Activated naive CD8-positive, alpha-beta T cell (primary cell): ENCODE results near the gene ENDOD1.

Experiments used
- H3K27ac Mint-ChIP-seq: one replicate; pipeline ENCODE4 v1.8.0; 2021; ENCODE audit warnings: mixed read lengths
- H3K27me3 Mint-ChIP-seq: one replicate; pipeline ENCODE4 v1.8.0; 2021; ENCODE audit warnings: mixed read lengths
- H3K36me3 Mint-ChIP-seq: one replicate; pipeline ENCODE4 v1.8.0; 2021; ENCODE audit warnings: mixed read lengths
- H3K4me1 Mint-ChIP-seq: one replicate; pipeline ENCODE4 v1.8.0; 2021; ENCODE audit warnings: low read depth, mixed read lengths
- H3K4me3 Mint-ChIP-seq: one replicate; pipeline ENCODE4 v1.8.0; 2021; ENCODE audit warnings: mild to moderate bottlenecking, mixed read lengths
- H3K9me3 Mint-ChIP-seq: one replicate; pipeline ENCODE4 v1.8.0; 2021; ENCODE audit warnings: low read depth, mixed read lengths

Gene ENDOD1

DNA sequence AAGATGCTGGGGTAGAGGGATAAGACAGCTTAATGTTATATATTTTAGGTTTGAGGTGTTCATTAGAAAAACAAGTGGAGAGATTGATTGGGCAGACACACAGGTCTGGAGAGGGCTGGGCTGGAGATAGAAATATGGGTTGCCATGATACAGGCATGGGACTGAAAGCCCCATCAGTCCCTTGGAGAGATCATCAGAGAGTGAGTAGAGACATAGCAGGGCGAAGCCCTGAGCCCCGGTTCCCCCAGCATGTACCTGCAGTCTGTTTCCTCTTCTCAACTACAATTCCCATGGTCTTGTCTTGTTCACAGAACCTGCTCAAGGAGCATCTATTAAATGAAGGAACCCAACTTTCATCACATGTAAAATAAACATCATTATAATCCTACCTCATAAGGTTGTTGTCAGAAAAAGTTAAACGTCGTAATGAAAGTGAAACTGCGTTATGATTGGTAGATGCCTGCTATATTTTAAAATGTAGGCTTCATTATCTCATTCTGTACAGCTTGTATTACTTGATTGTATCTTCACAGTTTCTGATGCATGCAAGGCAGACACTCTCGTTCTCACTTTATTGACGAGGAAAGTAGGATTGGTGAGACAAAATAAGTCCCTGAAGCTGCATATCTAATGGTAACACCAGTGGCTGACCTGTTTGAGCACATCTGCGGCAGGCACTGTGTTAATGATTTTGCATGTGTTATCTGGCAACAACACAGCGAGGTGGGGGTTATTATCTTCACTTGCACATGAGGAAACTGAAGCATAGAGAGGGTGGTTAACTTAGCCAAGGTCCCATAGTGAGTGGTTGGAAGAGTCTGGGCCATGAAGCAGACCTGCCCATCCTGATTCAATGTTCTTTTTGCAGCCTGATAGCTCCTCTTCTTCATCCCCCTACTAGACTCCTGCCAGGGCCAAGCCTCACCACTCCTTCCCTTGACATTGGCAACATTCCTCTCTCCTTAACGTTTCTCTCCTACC, 63.5 kb downstream of the ENDOD1 start:
- Mint-ChIP-seq H3K4me1 (peaks cover 58% of the 10 kb centered on the region), H3K36me3 (peaks cover 1% of the 10 kb centered on the region), H3K4me3 (peak overlapping the region; percentile 89), H3K27ac (peak overlapping the region; percentile 97), H3K9me3 (no peaks in the 10 kb centered on the region), H3K27me3 (no peaks in the 10 kb centered on the region)

DNA sequence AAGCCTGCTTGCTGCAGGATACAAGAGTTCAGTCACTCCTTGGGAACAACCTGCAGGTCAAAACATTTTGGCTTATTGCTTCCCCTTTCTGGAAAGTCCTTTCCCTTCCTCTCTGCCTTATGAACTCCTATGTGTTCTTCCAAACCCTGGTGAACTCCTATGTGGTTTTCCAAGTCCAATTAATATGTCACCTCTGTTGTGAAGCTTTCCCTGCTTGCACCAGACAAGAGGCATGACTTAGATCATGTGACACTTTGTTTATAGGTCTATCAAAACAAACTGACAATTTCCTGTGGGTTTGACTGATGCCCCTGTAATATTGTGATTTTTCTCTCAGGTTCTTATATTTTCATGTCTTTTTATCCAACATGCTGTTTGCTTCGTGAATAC, 64.2 kb downstream of the ENDOD1 start:
- Mint-ChIP-seq H3K36me3 (peaks cover 4% of the 10 kb centered on the region), H3K9me3 (no peaks in the 10 kb centered on the region), H3K4me3 (peak overlapping the region; percentile 89), H3K4me1 (peaks cover 65% of the 10 kb centered on the region), H3K27me3 (no peaks in the 10 kb centered on the region), H3K27ac (peak overlapping the region; percentile 97)

DNA sequence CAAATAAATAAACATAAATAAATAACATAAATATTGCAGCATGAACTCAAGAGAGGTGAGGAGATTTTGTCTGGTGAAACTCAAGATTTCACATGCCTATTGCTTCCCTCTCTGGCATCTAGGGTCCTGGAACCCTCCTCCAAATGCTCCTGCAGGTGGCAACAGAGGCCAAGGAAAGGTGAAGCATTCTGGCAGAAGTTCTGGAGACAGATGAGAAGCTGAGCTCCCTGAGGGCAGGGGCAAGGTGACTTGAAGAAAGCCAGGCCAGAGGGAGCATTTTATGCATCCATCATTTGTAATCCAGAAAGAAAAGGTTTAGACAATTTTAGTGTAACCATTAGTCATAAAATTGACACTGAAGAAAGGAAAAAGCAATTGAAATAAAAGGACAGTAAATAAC, 64.9 kb downstream of the ENDOD1 start:
- Mint-ChIP-seq H3K27ac (peak overlapping the region; percentile 68), H3K4me1 (peaks cover 64% of the 10 kb centered on the region), H3K4me3 (no peak overlapping the region), H3K36me3 (peaks cover 4% of the 10 kb centered on the region), H3K27me3 (no peaks in the 10 kb centered on the region), H3K9me3 (no peaks in the 10 kb centered on the region)

DNA sequence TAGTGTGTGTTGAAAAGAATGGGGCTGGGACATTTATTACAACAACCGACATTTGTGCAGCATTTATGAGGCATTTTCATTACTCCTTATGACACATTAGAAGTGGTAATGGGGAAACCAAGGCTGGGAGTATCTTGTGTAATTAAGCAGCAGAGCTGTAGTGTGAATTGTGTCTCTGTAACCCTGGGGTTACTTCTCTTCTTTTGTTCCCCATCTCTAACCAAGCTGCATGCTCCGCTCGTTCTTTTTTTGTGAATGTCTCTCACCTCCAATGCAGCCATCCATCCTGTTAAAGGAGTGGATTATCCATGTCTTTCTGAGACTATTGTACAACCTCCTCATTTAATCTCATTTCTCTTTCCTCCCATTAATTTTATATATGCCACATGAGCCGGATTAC, 65.7 kb downstream of the ENDOD1 start:
- Mint-ChIP-seq H3K4me3 (no peak overlapping the region), H3K9me3 (no peaks in the 10 kb centered on the region), H3K27ac (peak overlapping the region; percentile 8), H3K36me3 (peaks cover 8% of the 10 kb centered on the region), H3K27me3 (no peaks in the 10 kb centered on the region), H3K4me1 (peaks cover 60% of the 10 kb centered on the region)

DNA sequence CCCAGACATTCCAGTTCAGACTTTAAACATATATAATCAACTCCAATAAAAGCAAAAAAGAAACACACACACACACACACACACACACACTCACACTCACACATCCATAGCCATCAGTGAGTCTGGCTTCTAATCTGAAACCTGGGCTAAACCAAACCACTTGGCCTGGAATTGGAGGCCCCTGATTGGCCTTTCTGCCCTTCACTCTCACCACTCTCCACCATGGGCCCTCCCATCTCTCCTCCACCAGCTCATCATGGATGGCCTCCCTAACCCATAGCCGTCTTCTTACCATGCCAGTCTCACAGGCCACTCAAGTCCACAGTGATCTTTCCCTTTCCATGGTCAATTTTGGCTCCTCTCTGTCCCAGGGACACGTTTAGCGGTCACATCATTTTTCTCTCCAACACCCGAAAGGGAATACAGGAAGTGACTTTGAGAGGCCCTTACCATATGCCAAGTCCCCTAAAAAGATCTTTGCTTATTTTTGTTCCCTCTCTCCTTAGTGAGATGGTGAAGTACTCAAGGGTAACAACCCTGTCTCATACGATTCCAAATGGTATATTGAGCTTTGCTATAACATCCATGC, 66.6 kb downstream of the ENDOD1 start:
- no peaks in the 10 kb centered on the region for H3K9me3 Mint-ChIP-seq
- peaks cover 8% of the 10 kb centered on the region for H3K36me3 Mint-ChIP-seq
- no peaks in the 10 kb centered on the region for H3K27me3 Mint-ChIP-seq
- H3K27ac Mint-ChIP-seq = peak overlapping the region; percentile 72
- no peak overlapping the region for H3K4me3 Mint-ChIP-seq
- peaks cover 59% of the 10 kb centered on the region for H3K4me1 Mint-ChIP-seq

DNA sequence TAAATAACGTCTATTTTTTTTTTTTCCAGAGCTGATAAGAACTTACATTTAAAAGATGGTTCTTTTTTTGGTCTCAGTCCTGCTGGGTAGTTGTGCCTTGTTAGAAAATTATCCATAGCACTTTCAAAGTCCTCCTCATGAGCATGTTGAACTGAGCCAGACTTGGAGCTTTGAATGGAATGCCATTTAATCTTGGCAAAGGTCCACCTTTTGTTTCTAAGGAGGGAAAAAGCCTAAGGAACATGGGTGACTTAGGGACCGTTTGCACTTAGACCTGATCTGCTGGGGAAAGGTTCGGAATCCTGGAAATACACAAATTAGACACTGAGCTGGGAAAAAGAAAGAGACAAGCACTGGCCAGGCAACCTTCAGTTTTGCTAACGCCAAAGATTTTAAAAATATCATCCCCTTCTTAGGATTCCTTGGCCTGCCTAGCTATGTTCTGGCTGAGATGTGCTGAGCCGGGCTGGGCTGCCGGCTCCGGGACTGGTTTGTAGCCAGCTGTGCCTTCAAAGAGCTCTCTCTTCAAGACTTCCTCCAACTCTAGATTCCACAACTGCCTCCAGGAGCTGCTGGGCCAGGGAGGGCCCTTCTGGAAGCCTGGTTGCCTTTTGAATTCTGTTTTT, 67.4 kb downstream of the ENDOD1 start:
- H3K4me1 Mint-ChIP-seq = peaks cover 53% of the 10 kb centered on the region
- peak overlapping the region; percentile 5 for H3K27ac Mint-ChIP-seq
- H3K9me3 Mint-ChIP-seq = no peaks in the 10 kb centered on the region
- H3K36me3 Mint-ChIP-seq = peaks cover 8% of the 10 kb centered on the region
- H3K4me3 Mint-ChIP-seq = no peak overlapping the region
- H3K27me3 Mint-ChIP-seq = no peaks in the 10 kb centered on the region

DNA sequence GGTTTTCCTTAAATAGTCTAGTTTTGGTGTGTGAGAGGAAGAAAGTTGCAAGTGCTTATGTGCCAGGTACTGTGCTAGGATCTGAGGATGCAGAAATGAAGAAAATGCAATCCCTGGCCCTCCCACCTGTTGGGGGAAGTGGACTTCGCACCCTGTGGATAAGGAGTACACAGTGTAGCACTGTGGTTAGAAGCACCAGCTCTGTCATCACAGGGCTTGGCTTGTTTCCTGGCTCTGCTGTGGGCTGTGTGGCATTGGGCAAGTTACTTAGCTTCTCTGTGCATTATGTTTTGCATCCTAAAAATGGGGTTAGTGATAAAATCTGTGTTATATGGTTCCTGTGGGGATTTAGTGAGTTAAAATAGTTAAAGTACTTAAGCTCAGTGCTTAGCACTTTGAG, 68.2 kb downstream of the ENDOD1 start:
- Mint-ChIP-seq H3K4me1 (peaks cover 49% of the 10 kb centered on the region), H3K27me3 (no peaks in the 10 kb centered on the region), H3K9me3 (no peaks in the 10 kb centered on the region), H3K36me3 (peaks cover 8% of the 10 kb centered on the region), H3K4me3 (no peak overlapping the region), H3K27ac (peak overlapping the region; percentile 17)

DNA sequence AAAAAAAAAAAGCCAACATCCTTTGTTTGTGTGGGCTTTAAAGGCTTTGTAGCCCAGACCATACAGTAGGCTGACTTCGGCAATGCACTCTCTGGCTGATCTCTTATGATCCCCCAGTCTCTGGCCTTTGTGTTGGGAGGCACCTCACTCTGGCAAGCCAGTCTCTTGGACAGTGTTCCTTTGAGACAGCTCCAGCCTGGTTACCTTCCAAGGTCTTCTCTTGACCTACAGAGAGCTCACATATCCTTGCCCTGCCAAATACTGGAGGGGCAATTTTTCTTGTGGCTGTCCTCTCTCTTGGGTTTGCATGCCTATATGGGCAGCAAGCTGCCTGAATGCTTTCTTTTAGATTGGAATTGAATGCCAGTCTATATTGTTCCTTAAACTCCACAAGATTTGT, 71.6 kb downstream of the ENDOD1 start:
- peaks cover 16% of the 10 kb centered on the region for H3K36me3 Mint-ChIP-seq
- H3K4me3 Mint-ChIP-seq = no peak overlapping the region
- H3K27me3 Mint-ChIP-seq = no peaks in the 10 kb centered on the region
- no peaks in the 10 kb centered on the region for H3K9me3 Mint-ChIP-seq
- no peak overlapping the region for H3K27ac Mint-ChIP-seq
- peaks cover 43% of the 10 kb centered on the region for H3K4me1 Mint-ChIP-seq

DNA sequence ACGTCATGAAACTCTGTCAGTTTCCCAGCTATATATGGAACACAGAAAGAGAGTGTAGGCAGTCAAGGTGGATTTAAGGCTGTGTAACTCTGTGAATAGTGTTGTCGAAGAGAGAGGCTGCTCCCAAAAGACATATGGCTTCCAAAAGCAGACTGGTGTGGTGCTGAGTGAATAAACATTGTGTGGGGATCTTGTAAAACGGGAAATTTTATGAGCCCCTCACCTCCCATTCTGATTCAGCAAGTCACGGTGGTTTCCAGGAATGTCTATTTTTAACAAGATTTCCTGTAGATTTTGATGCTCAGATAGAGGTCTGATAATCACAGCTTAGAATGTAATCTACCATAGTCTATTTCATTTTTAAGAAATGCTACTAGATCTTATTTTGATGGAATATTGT, 73.5 kb downstream of the ENDOD1 start:
- Mint-ChIP-seq H3K4me3 (no peak overlapping the region), H3K27me3 (no peaks in the 10 kb centered on the region), H3K4me1 (peaks cover 30% of the 10 kb centered on the region), H3K27ac (peak overlapping the region; percentile 66), H3K36me3 (peaks cover 15% of the 10 kb centered on the region), H3K9me3 (no peaks in the 10 kb centered on the region)

DNA sequence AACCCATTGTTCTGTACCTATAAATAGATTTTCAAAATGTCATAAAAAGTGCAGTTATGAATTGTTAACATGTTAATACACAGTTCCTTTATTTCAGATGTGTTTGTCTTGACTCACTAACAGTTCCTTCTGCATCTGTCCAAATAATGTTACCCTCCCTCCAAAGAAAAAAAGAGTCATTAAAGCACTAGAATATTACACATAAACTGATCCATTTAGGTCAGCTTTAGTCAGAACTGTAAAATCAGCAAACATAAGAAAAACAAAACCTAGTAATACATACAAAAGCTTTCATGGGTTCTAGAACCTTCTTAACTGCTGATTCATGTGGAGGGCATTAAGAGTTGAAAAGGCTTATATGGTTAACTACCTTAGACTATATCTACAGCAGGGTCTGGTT, 76.0 kb downstream of the ENDOD1 start:
- Mint-ChIP-seq H3K36me3 (peaks cover 8% of the 10 kb centered on the region), H3K27ac (no peak overlapping the region), H3K4me1 (peaks cover 22% of the 10 kb centered on the region), H3K4me3 (no peak overlapping the region), H3K27me3 (no peaks in the 10 kb centered on the region), H3K9me3 (no peaks in the 10 kb centered on the region)

DNA sequence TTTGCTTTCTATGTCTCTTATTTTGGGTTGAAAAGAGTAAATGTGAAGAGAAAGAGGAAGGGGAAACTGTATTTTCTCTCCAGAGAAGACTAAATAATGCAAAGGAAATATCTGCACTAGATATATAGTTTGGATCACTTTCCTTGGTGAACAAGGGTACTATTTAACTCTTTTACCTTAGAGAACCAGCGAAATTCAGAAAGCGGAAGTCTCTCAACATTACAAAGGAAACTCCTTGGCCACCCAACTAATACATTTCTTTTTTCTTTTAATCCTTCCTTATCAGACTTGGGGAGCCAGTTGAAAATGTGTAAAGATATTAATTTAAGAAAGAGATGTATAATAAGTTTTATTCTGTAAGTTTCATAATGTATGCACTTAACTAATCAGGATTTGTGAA, 77.1 kb downstream of the ENDOD1 start:
- Mint-ChIP-seq H3K9me3 (no peaks in the 10 kb centered on the region), H3K27me3 (no peaks in the 10 kb centered on the region), H3K27ac (peak overlapping the region; percentile 23), H3K36me3 (peaks cover 8% of the 10 kb centered on the region), H3K4me3 (no peak overlapping the region), H3K4me1 (peaks cover 22% of the 10 kb centered on the region)

DNA sequence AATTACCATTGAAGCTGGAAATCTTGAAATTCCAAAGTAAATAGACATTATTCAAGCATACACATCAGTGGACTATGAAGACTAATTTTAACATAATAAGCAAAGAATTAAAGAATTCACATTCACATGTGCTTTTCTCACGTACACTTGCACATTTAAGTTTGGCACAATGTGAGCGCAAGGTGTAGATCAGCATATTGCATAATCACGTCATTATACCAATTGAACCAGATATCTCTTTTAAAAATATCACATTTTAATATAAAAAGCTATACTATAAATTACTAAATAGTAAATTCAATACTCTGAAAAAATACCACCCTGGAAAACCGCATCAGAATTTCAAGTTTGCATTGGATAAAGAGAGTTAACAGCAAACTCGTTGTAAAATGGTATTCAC, 80.6 kb downstream of the ENDOD1 start:
- Mint-ChIP-seq H3K27ac (no peak overlapping the region), H3K27me3 (no peaks in the 10 kb centered on the region), H3K4me3 (no peak overlapping the region), H3K4me1 (peaks cover 3% of the 10 kb centered on the region), H3K9me3 (no peaks in the 10 kb centered on the region), H3K36me3 (no peaks in the 10 kb centered on the region)

DNA sequence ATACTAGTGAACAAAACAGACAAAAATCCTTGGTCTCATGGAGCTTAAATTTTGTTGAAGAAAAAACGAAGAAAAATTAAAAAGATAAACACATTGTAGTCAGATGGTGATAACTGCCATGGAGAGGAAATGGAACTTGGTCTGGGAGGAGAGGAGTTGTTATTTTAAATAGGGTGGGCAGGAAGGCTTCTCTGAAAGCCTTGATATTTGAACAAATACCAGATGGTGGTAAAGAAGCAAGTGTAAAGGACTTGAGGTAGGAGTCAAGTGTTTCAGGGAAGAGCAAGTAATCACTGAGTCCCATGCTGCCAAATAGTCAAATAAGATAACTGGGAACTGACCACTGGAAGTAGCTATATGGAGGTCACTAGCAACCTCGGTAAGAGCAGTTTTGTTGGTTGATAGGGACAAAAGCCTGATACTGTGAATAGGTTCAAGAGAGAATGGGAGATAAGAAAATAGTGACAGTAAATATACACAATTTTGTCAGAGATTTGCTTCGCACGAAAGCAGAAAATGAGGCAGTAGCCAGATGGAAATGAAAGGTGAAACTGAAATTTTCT, 86.3 kb downstream of the ENDOD1 start:
- H3K36me3 Mint-ChIP-seq = peaks cover 8% of the 10 kb centered on the region
- H3K9me3 Mint-ChIP-seq = no peaks in the 10 kb centered on the region
- H3K27ac Mint-ChIP-seq = no peak overlapping the region
- H3K4me3 Mint-ChIP-seq = no peak overlapping the region
- no peaks in the 10 kb centered on the region for H3K4me1 Mint-ChIP-seq
- H3K27me3 Mint-ChIP-seq = no peaks in the 10 kb centered on the region
